Muscle of leg (tissue), 11 donors: ENCODE data around the gene TMEM220. TPM values are rescaled to one million over a fixed set of nuclear protein-coding genes. Genes with fewer than 3 reads are reported as not detected.
"Not testable (repeated sequence)": the region's sequence is repeated elsewhere in the genome, so short reads cannot be mapped to it uniquely, and the experiment has no call there.

Source experiments
- DNase-seq: peaks from one replicate; pipeline ENCODE4 v3.0.0; 2013
- H3K27ac ChIP-seq: one replicate; pipeline ENCODE4 v1.5.1; 2013; ENCODE audit warnings: mild to moderate bottlenecking, low read length, control low read depth
- H3K27me3 ChIP-seq: one replicate; pipeline ENCODE4 v1.6.1; 2013; ENCODE audit warnings: low read length; ENCODE audit not compliant: control insufficient read depth, insufficient read depth
- H3K36me3 ChIP-seq: one replicate; pipeline ENCODE4 v1.6.1; 2013; ENCODE audit warnings: low read length; ENCODE audit not compliant: control insufficient read depth, insufficient read depth
- H3K4me1 ChIP-seq: one replicate; pipeline ENCODE4 v1.6.1; 2013; ENCODE audit warnings: low read length; ENCODE audit not compliant: control insufficient read depth, insufficient read depth
- H3K4me3 ChIP-seq: one replicate; pipeline ENCODE4 v1.5.1; 2013; ENCODE audit warnings: low read length, control low read depth
- H3K9me3 ChIP-seq: replicated peaks from 2 replicates; pipeline ENCODE4 v1.6.1; 2013; ENCODE audit warnings: low read depth, low read length; ENCODE audit not compliant: control insufficient read depth
- WGBS: methylation state at CpG from one replicate; pipeline ENCODE4 v1.1.5; 2013; ENCODE audit warnings: missing lambda C conversion rate; ENCODE audit not compliant: insufficient coverage; 5-methylcytosine and 5-hydroxymethylcytosine counted together
- polyA plus RNA-seq, 8 donors: library from polyadenylated mRNA; unstranded; fragments of 120-200 nt; gene quantifications; one replicate each; pipeline versions ENCODE4 v1.2.1 to v1.2.3, GENCODE V29; 2013; ENCODE audit warnings: inconsistent platforms in 1 of 8, low replicate concordance in 1 of 8; ENCODE audit not compliant: insufficient read length in 8 of 8, insufficient read depth in 1 of 8
- total RNA-seq: library from RNA; stranded (reverse); fragments of 120-200 nt; gene quantifications from one replicate; pipeline ENCODE4 v1.2.4, GENCODE V29; 2013

Gene TMEM220
- total and polyA plus RNA-seq, 9 donors: 5.1 to 13.4 (median 7.5) TPM

DNA sequence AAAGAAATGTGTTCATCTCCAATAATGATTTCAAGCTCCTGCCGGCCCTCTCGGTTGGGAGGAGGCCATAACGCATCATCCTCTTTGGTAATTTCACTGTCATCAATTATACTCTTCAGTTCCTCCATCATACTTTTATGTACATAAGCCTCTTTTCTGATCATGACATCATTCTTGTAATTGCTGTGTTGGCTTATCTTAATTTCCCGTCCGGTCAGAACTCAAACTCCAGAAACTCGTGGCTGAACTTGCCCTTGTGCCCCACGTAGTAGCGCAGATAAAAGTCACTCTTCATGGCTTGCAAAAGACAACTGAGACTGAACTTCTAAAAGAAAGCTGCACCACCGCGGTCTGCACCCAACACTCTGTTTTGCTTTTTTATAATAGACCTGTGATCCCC is 13.6 kb downstream of the TMEM220 start:
- Histone ChIP-seq H3K4me1 (no peaks in the 10 kb centered on the region), H3K36me3 (peaks cover 21% of the 10 kb centered on the region), H3K4me3 (no peak overlapping the region), H3K27me3 (no peaks in the 10 kb centered on the region), H3K27ac (no peak overlapping the region), H3K9me3 (no peaks in the 10 kb centered on the region)
- 90% methylated on average over 8 of the region's 10 CpGs for WGBS
- no peak for DNase-seq

GRCh38 chr17:10713318-10713717 is 16.5 kb downstream of the TMEM220 start:
- H3K36me3 ChIP-seq: peaks cover 41% of the 10 kb centered on the region
- no peak overlapping the region for H3K27ac ChIP-seq
- DNase-seq: no peak
- no peaks in the 10 kb centered on the region for H3K27me3 ChIP-seq
- H3K4me1 ChIP-seq: no peaks in the 10 kb centered on the region
- WGBS: no CpG with 5 or more reads among the region's 2 CpGs
- no peaks in the 10 kb centered on the region for H3K9me3 ChIP-seq
- H3K4me3 ChIP-seq: no peak overlapping the region

DNA sequence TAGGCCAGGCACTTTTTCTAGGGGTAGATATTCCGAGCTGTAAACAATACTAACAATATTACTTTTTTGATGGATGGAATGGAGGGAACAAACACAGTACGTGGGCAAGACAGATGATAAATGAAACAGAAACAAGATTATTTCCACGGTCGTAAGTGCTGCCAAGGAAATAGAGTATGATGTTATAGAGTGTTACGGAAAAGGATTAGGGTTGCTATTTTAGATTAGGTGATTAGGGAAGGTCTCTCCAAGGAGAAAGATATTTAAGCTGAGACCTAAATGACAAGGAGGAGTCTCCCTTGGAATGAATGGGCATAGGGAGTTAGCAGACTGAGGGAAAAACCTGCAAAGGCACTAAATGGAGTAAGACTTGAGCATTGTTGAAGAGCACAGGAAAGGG is 24.1 kb downstream of the TMEM220 start:
- peaks cover 37% of the 10 kb centered on the region for H3K36me3 ChIP-seq
- WGBS: 62% methylated on average over 3 of the region's 5 CpGs

DNA sequence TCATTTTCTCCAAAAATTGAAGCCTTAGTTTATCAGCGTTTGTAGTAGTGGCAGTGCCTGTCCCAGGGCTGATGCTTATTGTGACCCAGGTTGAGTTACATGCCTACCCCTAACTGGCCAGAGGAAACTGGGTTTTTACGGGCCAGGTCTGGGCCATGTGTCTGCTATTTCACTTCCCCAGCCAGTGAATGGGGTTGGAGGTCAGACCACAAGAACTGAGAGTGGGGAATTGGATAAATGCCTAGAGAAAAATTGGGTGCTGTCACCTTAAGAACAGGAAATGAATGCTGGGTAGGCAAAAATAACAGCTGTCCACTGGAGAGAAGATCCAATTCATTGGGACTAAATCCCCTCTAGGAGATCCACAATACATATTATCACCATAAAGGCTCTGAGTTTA is 27.2 kb downstream of the TMEM220 start:
- peaks cover 7% of the 10 kb centered on the region for H3K4me1 ChIP-seq
- no peaks in the 10 kb centered on the region for H3K27me3 ChIP-seq
- no peaks in the 10 kb centered on the region for H3K9me3 ChIP-seq
- peak; percentile 24 for DNase-seq
- peaks cover 14% of the 10 kb centered on the region for H3K36me3 ChIP-seq
- no peak overlapping the region for H3K27ac ChIP-seq
- no peak overlapping the region for H3K4me3 ChIP-seq
- WGBS: 33% methylated on average over 1 of the region's 2 CpGs

More for the DNA sequence above, 24.1 kb downstream of the TMEM220 start:
- no peaks in the 10 kb centered on the region for H3K9me3 ChIP-seq
- no peak overlapping the region for H3K27ac ChIP-seq
- H3K4me3 ChIP-seq: no peak overlapping the region
- no peaks in the 10 kb centered on the region for H3K27me3 ChIP-seq
- H3K4me1 ChIP-seq: peaks cover 4% of the 10 kb centered on the region
- no peak for DNase-seq

GRCh38 chr17:10699856-10700255 is 30.0 kb downstream of the TMEM220 start:
- Histone ChIP-seq H3K27ac (no peak overlapping the region), H3K4me3 (no peak overlapping the region), H3K27me3 (no peaks in the 10 kb centered on the region), H3K4me1 (peaks cover 12% of the 10 kb centered on the region), H3K9me3 (no peaks in the 10 kb centered on the region), H3K36me3 (peaks cover 10% of the 10 kb centered on the region)
- DNase-seq: no peak
- WGBS: no CpG with 5 or more reads among the region's 1 CpG

DNA sequence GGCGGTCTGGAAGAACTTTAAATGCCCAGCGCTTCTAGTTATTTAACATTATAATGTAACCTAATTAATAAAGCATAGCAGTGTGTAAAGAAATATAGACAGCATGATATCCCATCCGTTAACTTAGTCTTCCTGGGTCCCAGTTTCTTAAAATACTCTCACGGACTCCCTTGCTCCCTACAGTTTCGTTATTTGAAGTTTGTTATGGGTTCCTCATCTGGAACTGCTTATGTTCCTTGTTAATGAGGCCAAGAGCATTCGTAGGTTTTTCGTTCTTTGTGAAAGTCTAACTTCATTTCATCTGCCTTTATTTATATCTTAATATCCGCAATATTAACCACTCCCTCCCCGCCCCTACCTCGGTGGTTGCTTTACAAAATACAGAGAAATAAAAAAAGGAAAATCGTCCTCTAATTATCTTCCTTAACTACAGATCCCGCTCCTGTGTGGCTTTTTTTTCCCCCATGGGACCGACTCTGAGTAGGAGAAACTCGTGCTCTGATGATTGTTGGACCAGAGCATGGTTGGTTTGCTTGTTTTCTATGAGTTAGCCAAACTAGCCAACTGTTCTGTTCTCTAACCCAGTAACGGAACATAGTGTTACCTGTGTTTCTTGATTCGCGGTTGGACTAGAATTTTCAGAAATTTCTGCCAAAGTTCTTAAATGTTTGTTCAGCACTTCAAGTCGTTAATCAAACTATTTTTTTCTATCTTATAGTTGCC is 31.6 kb downstream of the TMEM220 start:
- Histone ChIP-seq H3K27ac (peak overlapping the region; percentile 93), H3K27me3 (no peaks in the 10 kb centered on the region), H3K4me1 (peaks cover 12% of the 10 kb centered on the region), H3K4me3 (peak overlapping the region; percentile 97), H3K9me3 (no peaks in the 10 kb centered on the region), H3K36me3 (peaks cover 15% of the 10 kb centered on the region)
- peak; percentile 43 for DNase-seq
- no CpG with 5 or more reads among the region's 18 CpGs for WGBS

DNA sequence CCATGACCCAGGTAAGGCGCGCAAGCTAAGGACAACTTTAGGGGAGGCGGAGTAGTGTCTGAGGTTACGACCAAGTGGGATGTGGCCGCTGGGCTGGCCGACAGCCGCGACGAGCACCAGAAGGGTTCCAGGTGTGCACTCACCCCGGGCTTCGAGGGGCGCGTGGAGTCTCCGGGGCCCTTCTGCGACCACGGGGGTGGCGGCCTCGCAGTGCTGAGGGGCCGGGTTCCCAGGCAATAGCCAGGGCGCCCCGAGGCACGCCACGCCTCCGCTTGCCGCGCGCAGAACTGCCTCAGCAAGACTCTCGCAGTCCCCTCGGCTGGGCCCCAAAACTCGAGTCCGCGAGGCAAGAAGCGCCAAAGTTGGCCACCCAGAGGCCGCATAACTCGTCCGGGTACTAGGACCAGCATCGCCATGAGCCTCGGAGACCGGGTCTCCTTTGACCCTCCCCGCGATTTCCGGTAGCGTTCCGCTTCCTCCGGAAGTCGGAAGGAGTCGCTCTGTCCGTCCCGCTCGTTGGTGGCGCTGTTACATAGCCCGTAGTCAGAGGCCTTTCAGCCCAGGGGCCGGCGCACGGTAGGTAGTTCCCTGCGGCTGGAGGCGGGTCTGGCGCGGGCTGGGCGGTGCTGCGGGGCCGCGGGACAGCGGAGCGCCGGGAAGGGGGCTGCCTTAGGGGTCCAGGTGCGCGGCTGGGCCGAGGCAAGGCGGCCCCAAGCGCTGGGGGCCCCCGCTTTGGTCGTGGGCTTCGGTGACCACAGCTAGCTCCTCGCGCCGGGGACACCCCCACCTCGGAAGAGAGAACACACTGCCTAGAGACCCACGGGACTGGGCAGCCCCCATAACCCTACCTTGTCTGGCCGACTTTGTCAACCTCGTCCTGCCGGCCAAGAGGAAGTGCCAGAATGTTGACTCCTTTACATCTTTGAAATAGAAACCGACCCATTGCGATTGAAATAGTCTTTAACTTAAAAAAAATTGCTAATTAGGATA is 32.4 kb downstream of the TMEM220 start, which contains the start of the genes ADPRM and SCO1:
TSS of gene ADPRM (plus strand) at position 503 of the 990 bp plus-strand sequence. CDS start 7,333 bp downstream, outside the sequence.
TSS of gene SCO1 (minus strand) at position 442 of the 990 bp plus-strand sequence. CDS start at position 416, 26 bp downstream.
- peak within 1 kb of the TSS; percentile 97 for H3K4me3 ChIP-seq
- H3K27ac ChIP-seq: peak within 1 kb of the TSS; percentile 93
- peaks cover 17% of the 10 kb centered on the region for H3K36me3 ChIP-seq
- under 1% methylated on average over 77 of the region's 84 CpGs for WGBS
- no peaks in the 10 kb centered on the region for H3K9me3 ChIP-seq
- H3K4me1 ChIP-seq: peaks cover 9% of the 10 kb centered on the region
- H3K27me3 ChIP-seq: no peaks in the 10 kb centered on the region
- peak; percentile 99 for DNase-seq

- H3K36me3 ChIP-seq: peaks cover 22% of the 10 kb centered on the region
- H3K9me3 ChIP-seq, H3K4me3 ChIP-seq, H3K4me1 ChIP-seq, DNase-seq, H3K27ac ChIP-seq, H3K27me3 ChIP-seq: not testable (repeated sequence)
- WGBS: 93% methylated on average over 13 of the region's 17 CpGs
These were observed 33.9 kb downstream of the TMEM220 start for GRCh38 chr17:10695875-10696407.

GRCh38 chr17:10687499-10687898 is 42.3 kb downstream of the TMEM220 start:
- no peaks in the 10 kb centered on the region for H3K27me3 ChIP-seq
- H3K4me1 ChIP-seq: no peaks in the 10 kb centered on the region
- WGBS: no CpG with 5 or more reads among the region's 2 CpGs
- DNase-seq: no peak
- no peak overlapping the region for H3K4me3 ChIP-seq
- H3K36me3 ChIP-seq: peaks cover 37% of the 10 kb centered on the region
- H3K27ac ChIP-seq: no peak overlapping the region
- no peaks in the 10 kb centered on the region for H3K9me3 ChIP-seq

- Histone ChIP-seq H3K4me1 (peaks cover 2% of the 10 kb centered on the region), H3K9me3 (no peaks in the 10 kb centered on the region), H3K4me3 (no peak overlapping the region), H3K27me3 (no peaks in the 10 kb centered on the region), H3K36me3 (peaks cover 47% of the 10 kb centered on the region), H3K27ac (no peak overlapping the region)
- DNase-seq: peak; percentile 17
- WGBS: no CpG with 5 or more reads among the region's 2 CpGs
These were observed 46.0 kb downstream of the TMEM220 start for GRCh38 chr17:10683853-10684252.
